Fibroblast of lung (primary cell): ENCODE measurements around the gene PRR22.
"Not testable (repeated sequence)": the region's sequence is repeated elsewhere in the genome, so short reads cannot be mapped to it uniquely, and the experiment has no call there.

Source experiments
- EZH2 ChIP-seq: IDR thresholded peaks from 2 replicates; pipeline ENCODE4 v1.5.1; 2012; ENCODE audit warnings: low read length, control low read depth, mild to moderate bottlenecking; ENCODE audit errors: missing control alignments
- TF ChIP-seq, protein P1 (sequence below), 2 donors: IDR thresholded peaks in 1 of 2; conservative IDR thresholded peaks in 1 of 2; 1 replicate in 1 of 2; 2 replicates in 1 of 2; pipeline ENCODE4 v1.5.1; 2011 to 2012; ENCODE audit warnings: low read length in 2 of 2, control low read depth in 1 of 2, inconsistent platforms in 1 of 2, low read depth in 1 of 2, mild to moderate bottlenecking in 1 of 2

DNA sequence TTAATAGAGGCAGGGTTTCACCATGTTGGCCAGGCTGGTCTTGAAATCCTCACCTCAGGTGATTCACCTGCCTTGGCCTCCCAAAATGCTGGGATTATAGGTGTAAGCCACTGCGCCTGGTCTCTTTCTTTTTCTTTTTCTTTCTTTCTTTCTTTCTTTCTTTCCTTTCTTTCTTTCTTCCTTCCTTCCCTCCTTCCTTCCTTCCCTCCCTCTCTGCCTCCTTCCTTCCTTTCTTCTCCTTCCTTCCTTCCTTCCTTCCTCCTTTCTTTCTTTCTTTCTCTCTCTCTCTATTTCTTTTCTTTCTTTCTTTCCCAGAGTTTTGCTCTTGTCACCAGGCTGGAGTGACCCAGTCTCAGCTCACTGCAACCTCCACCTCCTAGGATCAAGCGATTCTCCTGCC is 51.4 kb downstream of the PRR22 start:
- TF ChIP-seq, protein P1, sequence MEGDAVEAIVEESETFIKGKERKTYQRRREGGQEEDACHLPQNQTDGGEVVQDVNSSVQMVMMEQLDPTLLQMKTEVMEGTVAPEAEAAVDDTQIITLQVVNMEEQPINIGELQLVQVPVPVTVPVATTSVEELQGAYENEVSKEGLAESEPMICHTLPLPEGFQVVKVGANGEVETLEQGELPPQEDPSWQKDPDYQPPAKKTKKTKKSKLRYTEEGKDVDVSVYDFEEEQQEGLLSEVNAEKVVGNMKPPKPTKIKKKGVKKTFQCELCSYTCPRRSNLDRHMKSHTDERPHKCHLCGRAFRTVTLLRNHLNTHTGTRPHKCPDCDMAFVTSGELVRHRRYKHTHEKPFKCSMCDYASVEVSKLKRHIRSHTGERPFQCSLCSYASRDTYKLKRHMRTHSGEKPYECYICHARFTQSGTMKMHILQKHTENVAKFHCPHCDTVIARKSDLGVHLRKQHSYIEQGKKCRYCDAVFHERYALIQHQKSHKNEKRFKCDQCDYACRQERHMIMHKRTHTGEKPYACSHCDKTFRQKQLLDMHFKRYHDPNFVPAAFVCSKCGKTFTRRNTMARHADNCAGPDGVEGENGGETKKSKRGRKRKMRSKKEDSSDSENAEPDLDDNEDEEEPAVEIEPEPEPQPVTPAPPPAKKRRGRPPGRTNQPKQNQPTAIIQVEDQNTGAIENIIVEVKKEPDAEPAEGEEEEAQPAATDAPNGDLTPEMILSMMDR (conservative IDR thresholded peaks at IDR 0.05 in 1 of 2, IDR thresholded peaks at IDR 0.05 in 1 of 2; ENCODE audit: low read depth in 1 of 2, low read length in 2 of 2), result not testable (repeated sequence)
- TF ChIP-seq EZH2, result not testable (repeated sequence)
